C4-2B (cell line): ENCODE data around the gene STK11IP.

Source experiments
- CTCF ChIP-seq: fragments of 450-650 bp; conservative IDR thresholded peaks from 2 replicates; pipeline ENCODE4 v1.5.1; 2017; ENCODE audit warnings: mild to moderate bottlenecking
- ZFX ChIP-seq: fragments of 450-650 bp; IDR thresholded peaks from 2 replicates; pipeline ENCODE4 v1.6.1; 2017

- no peak for TF ChIP-seq CTCF
- TF ChIP-seq ZFX: no peak
These were observed 36.7 kb downstream of the STK11IP start for GRCh38 chr2:219634171-219634940.
